GM21423 (cell line): ENCODE measurements around the gene PDE10A.
A peak's percentile ranks its signal among the peaks of the same experiment; 100 is the strongest.
"Not testable (repeated sequence)": the region's sequence is repeated elsewhere in the genome, so short reads cannot be mapped to it uniquely, and the experiment has no call there.

ENCODE experiments used
- ATAC-seq: cut with Tn5 transposase; IDR thresholded peaks from one replicate; pipeline ENCODE4 v1.9.1; 2021; ENCODE audit warnings: mild to moderate bottlenecking, moderate library complexity; ENCODE audit not compliant: unreplicated experiment

PDE10A gene

DNA sequence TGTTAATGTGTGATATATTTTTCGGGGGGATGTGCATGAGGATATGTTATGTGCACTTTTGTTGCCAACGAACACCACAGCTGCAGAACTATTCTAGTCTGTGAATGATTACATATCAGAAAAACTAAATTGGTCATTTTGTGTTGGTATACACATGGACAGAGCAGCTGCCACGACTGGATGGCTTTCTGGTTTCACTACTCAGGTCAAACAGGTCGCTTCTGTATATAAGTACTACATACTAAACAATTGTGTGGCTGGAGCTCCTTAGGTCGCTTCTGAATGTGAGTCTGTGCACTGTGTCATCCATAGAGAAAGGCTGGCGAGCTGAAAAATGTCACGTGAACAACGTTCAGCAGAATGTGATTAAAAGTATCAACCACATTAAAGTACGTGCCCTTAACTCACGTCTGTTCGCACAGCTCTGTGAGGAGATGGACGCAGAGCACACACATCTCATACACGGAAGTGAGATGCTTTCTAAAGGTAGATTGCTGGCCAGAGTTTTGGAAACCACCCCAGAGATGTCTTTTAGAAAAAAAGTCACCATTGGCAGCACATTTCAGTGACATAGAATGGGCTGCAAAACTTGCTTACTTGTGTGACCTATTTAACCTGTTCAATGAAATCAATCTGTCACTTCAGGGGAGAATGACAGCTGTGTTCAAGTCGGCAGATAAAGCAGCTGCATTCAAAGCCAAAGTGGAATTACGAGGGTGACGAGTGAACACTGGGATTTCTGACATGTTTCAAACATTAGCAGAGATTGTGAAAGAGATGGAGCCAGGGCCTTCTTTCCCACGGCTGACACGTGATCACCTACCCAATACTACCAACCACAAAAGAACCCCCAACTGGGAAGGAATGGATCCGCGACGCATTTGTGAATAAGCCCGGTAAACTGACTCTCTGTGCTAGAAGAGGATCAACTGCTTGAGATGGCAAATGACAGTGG, 176.6 kb downstream of the PDE10A start:
- no peak for ATAC-seq

DNA sequence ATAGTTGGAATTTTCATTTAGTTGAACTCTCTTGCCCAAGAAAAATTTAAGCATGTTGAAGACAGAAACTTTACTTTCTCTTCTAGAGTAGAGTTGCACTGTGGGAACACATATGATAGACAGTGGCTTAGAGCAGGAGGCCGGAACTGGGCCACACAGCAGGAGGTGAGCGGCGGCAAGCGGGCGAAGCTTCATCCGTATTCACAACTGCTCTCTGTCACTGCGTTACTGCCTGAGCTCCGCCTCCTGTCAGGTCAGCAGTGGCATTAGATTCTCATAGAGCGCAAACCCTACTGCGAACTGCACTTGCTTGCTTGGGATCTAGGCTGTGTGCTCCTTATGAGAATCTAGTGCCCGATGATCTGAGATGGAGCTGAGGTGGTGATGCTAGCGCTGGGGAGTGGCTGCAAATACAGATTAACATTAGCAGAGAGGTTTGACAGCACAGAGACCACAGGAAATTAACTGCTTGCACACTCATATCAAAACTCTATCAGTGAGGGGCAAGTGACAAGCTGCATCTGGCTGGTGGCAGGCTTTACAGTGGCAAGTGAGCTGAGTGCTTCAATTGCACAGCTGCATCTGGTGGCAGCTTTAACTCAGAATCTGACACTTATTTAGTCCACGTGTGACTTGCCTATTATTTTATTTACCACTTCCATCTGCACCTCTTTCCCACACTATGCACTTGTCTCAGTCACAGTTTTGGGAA, 178.7 kb downstream of the PDE10A start:
- no peak for ATAC-seq

DNA sequence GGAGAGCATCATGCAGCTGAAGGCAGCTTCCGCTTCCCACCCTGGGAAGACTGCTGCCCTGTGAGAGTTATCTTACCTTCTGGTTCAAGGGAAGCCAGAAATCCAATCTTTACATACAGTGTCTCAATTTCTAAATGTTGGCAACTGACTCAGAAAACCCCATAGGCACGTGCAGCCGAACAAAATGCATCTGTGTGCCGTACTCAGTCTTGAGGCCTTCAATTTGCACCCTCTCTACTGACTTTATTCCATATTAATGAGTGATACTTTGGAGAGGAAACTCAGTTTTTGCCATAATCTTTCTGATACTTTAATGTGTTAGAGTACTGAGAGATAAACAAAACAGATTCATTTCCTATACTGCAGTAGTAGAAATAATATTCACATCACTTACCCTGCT, 181.1 kb downstream of the PDE10A start:
- ATAC-seq: no peak

DNA sequence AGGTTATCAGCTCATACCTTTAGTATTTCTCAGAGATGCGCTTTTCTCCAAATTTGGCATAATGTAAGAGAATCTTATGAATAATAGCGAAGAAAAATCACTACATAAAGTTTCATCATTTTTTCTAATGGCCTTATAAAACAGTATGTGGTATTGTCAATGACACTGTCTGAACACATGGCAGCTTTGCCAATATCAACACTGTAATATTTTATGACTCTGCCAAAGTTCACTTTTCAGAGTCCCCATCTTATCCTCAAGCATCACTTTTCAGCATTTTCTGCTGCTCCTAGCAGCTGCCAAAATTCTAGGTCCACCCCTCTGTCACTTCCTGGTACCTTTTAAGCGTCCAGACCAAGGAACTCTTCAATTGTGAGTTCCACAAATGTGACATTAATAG, 182.1 kb downstream of the PDE10A start:
- no peak for ATAC-seq

DNA sequence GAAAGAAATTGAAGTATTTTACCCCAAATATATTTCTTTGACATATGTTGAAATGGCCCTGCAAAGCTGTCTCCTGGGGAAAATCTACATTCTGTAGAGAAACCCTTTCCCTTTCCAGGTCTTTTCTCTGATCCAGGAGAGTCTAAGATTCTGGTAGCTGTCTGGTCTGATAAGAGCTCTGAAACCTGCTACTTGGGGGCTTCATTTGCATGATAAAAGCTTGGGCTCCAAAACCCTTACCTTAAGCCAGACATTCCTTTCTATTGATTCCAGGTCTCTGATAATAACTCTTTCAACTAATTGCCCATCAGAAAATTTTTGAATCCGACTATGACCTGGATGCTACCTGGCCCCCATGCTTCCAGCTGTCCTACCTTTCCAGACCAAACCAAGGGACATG, 184.5 kb downstream of the PDE10A start:
- no peak for ATAC-seq

DNA sequence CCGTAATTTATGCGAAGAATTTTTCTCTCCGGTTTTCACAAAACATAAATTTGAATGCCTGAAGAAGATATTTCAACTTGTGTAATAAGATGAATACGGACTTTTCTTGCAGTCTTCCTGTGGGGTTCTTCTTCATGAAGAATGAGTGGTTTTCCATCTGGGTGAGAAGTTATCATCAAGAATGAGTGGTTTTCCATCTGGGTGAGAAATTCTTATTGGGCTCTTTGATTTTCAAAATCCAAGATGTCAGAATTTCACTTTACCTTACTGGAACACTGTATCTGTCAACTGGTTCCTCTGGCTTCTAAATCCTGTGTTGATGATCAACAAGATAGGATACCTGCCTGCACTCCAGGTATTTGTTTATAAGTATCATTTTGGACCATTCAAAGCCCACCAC, 193.6 kb downstream of the PDE10A start:
- no peak for ATAC-seq

DNA sequence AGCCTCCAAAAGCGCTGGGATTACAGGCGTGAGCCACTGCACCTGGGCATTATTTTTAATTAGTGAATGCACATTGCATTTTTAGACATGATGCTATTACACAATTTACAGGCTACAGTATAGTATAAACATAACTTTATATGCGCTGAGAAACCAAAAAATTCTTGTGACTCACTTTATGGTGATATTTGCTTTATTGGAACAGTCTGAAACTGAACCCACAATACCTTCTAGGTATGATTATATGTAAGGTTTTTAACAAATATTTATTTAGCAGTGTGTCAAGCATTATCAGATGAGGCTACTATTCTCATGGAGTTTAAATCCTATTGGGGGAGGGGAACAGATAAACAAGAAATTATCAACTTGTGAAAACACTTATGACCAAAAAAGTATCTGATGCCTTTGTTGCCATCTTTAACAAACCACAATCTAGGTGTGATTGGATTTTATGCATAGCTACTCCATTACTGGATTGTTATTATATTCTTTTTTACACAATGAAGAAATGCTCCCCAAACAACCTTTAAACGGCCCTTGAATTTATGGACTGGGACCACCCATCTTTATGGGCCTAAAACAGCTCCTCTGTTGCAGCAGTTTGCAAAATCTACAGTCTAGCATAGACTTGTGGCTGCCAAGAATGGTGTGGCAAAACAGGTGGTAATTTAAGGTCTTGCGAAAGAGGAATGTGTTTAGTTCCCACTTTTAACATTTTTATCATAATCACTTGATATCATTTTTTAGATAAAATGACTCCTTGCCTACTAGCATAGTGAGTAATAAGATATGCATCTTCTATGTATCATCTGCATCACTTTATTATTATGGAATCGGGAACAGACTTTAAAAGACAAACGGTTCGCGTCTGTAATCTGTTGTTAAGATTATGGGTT, 194.5 kb downstream of the PDE10A start:
- ATAC-seq: no peak

DNA sequence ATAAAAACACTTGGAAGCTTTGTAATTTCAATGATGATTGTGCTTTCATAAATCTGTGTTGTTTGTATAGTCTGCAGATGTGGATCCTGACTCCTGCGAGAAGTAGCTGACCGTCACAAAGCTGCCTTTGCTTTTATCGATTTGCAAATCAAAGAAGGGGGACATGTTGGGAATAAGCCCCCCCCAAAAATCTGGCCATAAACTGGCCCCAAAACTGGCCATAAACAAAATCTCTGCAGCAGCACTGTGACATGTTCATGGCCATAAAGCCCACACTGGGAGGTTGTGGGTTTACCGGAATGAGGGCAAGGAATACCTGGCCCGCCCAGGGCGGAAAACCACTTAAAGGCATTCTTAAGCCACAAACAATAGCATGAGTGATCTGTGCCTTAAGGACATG, 199.5 kb downstream of the PDE10A start:
- ATAC-seq: not testable (repeated sequence)

DNA sequence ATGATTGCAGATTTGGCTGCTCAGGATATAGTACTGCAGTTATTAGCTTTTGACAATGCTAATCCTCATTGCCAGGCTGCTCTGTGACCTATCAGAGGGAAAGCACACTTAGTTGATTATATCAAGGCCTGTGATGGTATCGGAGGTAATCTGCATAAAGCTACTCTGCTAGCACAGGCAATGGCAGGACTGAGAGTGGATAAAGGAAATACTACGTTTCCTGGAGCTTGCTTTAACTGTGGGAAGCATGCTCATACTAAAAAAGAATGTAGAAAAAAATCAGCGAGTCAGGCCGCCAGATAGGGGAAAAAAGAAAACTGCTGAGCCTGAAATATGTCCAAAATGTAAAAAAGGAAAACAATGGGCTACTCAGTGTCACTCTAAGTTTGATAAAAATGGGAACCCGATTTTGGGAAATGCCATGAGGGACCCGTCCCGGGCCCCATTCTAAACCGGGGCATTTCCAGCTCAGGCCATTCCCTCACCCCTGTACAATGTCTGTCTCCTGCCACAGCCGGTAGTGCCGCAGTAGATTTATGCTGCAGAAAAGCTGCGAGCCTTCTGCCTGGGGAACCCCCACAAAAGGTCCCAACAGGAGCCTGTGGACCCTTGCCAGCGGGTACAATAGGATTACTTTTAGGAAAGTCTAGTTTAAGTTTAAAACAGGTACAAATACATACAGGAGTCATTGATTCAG, 203.3 kb downstream of the PDE10A start:
- ATAC-seq: not testable (repeated sequence)

DNA sequence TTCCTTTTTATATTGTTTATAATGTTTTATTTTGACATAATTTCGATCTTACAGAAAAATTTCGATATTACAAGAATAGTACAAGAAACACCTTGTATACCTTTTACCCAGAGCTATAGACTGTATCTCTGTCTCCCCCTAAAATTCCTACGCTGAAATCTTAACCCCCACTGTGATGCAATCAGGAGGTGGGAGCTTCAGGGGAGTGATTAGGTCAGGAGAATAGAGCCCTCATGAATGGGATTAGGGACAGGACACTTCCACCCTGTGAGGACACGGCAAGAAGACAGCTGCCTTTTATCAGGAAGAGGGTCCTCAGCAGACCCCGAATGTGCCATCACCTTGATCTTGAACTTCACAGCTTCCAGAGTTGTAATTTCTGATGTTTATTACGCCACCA, 204.9 kb downstream of the PDE10A start:
- ATAC-seq: no peak

DNA sequence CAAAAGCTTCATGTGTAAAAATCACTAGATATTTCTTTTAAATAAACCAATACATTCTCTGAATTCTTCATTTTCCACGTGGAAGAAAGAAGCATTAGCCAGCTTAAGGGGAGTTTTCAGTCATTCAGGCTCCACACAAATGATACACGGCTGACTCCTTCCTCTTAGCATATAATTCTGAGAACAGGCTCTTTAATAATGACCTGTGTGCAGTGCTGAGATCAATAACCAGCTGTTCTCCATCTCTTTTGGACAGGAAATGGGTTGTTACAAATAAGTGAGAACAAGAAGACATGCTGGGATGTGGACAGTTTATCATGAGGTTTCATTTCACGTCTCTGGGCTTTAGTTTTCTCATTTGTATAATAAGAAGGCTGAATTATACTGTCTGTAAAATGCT, 206.8 kb downstream of the PDE10A start:
- ATAC-seq: no peak

DNA sequence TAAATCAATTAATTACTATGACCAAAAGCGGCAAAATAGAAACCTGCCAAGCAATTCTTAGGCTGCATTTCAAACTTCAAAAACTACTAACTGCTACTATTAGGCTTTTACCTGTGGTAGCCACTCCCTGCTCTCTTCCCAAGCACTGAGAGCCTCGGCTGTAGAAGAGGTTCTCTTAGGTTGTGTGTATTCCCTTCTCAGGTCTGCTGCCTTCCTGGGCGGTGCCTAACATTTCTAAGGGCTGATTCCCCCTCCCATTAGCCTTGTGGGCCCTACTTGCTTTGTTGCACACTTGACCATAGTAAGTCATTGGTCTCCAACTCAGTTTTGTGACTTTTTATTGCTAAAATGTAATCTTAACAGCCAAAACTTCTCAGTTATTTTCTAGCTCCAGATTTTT, 207.6 kb downstream of the PDE10A start:
- ATAC-seq: no peak

DNA sequence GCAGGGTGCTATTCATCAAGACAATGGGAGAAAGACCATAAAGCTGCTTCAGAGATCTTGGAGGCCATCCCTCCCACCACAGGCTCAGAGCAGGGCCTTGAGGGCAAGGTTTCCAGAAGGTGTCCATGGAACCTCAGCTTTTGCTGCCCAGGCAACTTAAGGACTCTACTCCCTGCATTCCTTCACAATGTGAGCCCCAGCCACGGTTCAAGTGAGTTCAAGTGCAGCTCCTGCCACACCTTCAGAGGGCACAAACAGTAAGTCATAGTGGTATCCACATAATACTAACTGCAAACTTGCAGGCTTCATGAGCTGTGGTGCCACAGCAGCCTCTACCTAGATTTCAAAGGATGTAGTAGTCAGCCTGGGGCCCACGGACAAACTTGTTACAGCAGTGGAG, 209.6 kb downstream of the PDE10A start:
- ATAC-seq: no peak

DNA sequence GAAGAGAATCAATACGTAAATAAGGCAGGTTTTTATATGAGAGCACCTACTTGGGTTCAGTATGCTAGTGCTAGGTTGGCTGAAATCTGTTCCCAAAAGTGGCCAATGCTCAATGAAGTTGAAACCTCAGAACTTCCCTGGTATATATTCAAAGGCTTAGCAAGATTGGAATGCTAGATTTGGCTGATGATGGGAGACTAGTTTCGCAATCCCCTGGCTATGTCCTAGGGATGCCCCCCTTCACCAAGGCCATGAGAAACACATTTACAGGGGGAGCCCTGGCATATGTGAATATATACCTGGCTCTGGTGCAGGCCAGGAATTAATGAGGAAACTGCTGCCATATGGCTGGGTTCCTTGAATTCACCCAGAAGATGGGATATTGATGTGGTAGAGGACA, 211.2 kb downstream of the PDE10A start:
- ATAC-seq: no peak

DNA sequence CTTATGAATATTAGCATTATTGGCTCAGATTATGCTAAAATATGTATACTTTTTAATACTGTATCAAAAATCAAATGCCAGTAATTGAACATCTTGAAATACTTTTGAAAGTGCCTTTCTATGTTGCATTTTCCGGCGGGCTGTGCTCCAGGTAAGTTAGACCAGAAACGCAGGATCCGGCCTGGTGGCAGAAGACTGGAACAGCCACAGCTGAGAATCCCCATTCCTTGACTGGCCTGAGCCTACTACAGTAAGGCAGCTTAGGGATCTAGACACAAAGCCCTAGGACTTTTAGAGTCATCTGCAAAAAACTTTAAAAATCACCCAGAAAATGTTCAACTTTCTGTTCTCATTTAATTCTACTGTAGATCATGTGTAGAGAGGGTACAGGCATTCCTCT, 214.8 kb downstream of the PDE10A start:
- ATAC-seq: no peak

DNA sequence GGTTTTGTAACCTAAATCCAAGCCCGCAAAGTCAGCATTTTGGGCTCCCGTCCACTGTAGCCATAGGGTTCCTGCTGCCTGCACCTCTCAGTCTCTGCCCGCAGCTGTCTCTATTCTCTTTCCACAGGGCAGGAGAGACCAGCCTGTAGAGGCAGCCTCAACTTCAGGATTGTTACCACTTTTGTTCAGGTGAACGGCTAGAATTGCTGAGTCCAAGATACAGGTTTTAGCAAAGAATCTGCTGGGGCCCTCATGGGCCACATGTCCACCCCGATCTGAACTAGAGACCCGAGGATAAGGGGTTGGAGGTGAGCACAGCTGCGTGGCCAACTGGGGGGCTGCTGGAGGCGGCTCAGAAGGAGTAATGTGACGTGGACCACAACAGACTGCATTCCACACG, 215.9 kb downstream of the PDE10A start:
- no peak for ATAC-seq

DNA sequence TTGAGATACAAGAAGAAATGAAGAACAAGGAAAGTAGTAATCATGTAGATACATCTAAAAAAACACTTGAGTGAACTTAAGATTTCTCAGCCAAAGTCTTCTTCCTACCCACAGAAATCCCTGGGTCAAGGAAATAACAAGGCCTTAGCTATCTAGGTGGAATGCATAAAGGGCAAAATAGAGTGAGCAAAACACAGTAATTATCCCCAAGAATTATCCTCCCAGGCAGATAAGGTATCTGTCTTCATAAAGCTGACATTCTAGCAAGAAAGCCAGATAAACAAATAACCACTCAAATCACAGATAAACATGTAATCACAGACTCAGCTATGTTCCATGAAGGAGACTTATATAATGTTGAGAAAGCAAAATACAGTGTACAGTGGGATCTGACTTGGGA, 216.7 kb downstream of the PDE10A start:
- no peak for ATAC-seq

DNA sequence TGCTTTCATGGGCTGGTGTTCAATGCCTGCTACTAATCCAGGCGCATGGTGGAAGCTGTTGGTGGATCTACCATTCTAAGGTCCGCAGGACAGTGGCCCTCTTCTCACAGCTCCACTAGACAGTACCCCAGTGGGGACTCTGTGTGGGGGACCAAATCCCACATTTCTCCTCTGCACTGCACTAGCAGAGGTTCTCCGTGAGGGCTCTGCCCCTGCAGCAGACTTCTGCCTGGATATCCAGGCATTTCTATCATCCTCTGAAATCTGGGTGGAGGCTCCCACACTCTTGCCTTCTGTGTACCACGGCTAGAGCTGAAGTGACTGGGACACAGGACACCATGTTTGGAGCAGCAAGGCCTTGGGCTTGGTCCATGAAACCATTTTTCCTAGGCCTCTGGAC, 219.6 kb downstream of the PDE10A start:
- ATAC-seq: no peak

DNA sequence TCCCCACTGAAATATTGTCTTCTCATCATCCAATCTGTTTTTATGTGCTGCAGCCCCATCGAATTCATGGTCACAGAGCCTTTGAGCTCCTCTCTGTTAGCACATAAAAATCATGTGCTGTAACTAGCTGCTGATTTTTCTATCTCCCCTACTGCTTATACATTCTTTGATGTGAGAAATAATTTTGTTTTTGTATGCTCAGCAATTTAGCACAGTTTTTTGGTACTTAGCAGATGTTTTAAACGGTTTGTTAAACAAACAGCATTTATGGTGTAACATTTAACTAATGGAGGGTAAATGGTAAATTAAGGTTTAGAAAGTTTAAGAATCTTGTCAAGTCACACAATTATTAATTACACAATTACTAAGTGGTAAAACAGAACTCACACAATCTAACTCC, 221.9 kb downstream of the PDE10A start:
- ATAC-seq: no peak

DNA sequence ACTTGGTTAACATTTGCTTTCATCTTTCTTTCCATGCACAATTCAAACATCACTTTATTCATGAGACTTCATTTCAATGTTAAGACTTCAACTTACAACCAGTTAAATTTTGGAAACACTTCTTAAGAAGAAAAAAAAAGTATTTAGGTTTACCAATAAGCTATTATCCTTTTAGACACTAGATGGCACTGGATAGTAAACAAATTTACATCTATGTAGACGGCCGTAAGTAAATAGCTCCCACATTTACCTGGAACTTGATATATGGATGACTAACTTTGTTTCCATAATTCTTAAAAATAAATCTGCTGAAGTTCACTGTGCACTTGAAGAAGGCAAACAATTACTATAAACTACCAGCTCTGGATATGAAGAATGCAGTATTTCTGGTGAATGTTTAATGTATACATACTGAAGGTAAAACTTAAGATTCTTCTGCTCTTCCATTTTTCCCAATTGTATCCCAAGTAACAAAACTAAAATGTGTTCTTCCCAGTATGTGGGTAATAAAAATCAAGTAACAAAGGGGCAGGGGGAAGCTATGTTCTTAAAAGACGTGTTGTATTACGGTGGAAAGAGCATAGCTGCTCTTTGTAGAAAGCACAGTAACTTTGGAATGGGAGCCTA, 223.0 kb downstream of the PDE10A start:
- ATAC-seq: peak; percentile 51
